ENCODE results near the gene IFFO2. TPM values are rescaled to one million over a fixed set of nuclear protein-coding genes. Genes with fewer than 3 reads are reported as not detected.
A peak's percentile ranks its signal among the peaks of the same experiment; 100 is the strongest.

The IFFO2 gene
- total and polyA plus RNA-seq, 2 of the 8 experiments (the other 6 are each of a cell fraction or from before 2014, with no cell fraction given), result 6.6 to 10.4 TPM

- H3K14ac ChIP-seq (ENCODE audit: insufficient read length), result no peak overlapping the region
- peak overlapping the region; percentile 26 to 52; a peak in 2 of 4 replicates for H3K4me2 ChIP-seq (ENCODE audit: insufficient read depth in 1 of 2, low read depth in 2 of 2, low read length in 2 of 2)
- H3K9ac ChIP-seq (replicated peaks in 1 of 4; ENCODE audit: extremely low read depth in 1 of 4, low read depth in 3 of 4, low read length in 3 of 4), result no peak overlapping the region; a peak in 2 of 7 replicates
- H3K79me1 ChIP-seq (ENCODE audit: low read depth, low read length), result peaks cover 3% of the 10 kb centered on the region; the same call in 1 of the 2 replicates
- H2BK5ac ChIP-seq (ENCODE audit: low read depth, low read length), result 0 out of 2 replicates have a peak overlapping the region, but pooled peaks have one; percentile 11
- peak overlapping the region; percentile 8 for H2BK120ac ChIP-seq (replicated peaks; ENCODE audit: low read depth, low read length)
- DNase-seq (ENCODE audit: low read depth in 1 of 2, low spot score in 2 of 2) (no peak), FAIRE-seq (no peak)
- no peaks in the 10 kb centered on the region for H3K27me3 ChIP-seq (replicated peaks in 1 of 4; ENCODE audit: control insufficient read depth in 3 of 4, extremely low read depth in 1 of 4, insufficient read depth in 3 of 4, low read length in 3 of 4)
- no peak overlapping the region for H2AFZ ChIP-seq (ENCODE audit: low read length)
- H2BK20ac ChIP-seq (ENCODE audit: low read length), result no peak overlapping the region
- WGBS, 2 experiments (ENCODE audit: extremely low coverage in 1 of 2, insufficient coverage in 1 of 2, insufficient read length in 1 of 2, insufficient replicate concordance in 2 of 2, low coverage in 1 of 2, low lambda C conversion rate in 2 of 2, missing lambda C conversion rate in 1 of 2), result 84% methylated on average over 13 of the region's 13 CpGs; no CpG with 5 or more reads in 1 of the 2 experiments
- H3K36me3 ChIP-seq (ENCODE audit: control insufficient read depth in 2 of 4, insufficient read depth in 4 of 4, low read length in 3 of 4), result no peaks in the 10 kb centered on the region
- peak overlapping the region; percentile 70; the same call in 1 of the 2 replicates for H2AK5ac ChIP-seq (ENCODE audit: low read depth, low read length)
- H2BK12ac ChIP-seq (ENCODE audit: low read depth, low read length), result peak overlapping the region; percentile 92; the same call in 1 of the 2 replicates
- no peak overlapping the region for H3K4ac ChIP-seq (replicated peaks; ENCODE audit: insufficient read length, low read depth, low read length)
- no peak overlapping the region for H4K8ac ChIP-seq (ENCODE audit: extremely low read depth, insufficient read depth, low read length)
- no peaks in the 10 kb centered on the region for H3K9me3 ChIP-seq (ENCODE audit: insufficient read depth in 2 of 2, low read depth in 1 of 2, low read length in 1 of 2)
- peak overlapping the region; percentile 11; the same call in 1 of the 2 replicates for H3K18ac ChIP-seq (ENCODE audit: extremely low read depth, low read length)
- no peaks in the 10 kb centered on the region for H3K23me2 ChIP-seq (ENCODE audit: low read depth, low read length)
- H4K20me1 ChIP-seq (replicated peaks in 1 of 2; ENCODE audit: control insufficient read depth in 1 of 2, insufficient read depth in 2 of 2, low read length in 2 of 2), result no peaks in the 10 kb centered on the region
- peak overlapping the region; percentile 38 for H4K91ac ChIP-seq (replicated peaks; ENCODE audit: insufficient read length, low read length)
- H3K79me2 ChIP-seq (ENCODE audit: control insufficient read depth in 1 of 2, insufficient read depth in 2 of 2, low read length in 2 of 2), result no peaks in the 10 kb centered on the region; a peak in 1 of 4 replicates
- peak overlapping the region; percentile 54; the same call in 1 of the 2 replicates for H2BK15ac ChIP-seq (ENCODE audit: low read length)
- CTCF ChIA-PET (ENCODE audit: partially characterized antibody), result interaction anchor here (1.1 to 12.8 kb wide), 5 partner anchors 9 to 33 kb away, joined by 3 to 105 read pairs (median 19); partner anchors contain the start of gene IFFO2
- no peak overlapping the region; a peak in 1 of 8 replicates for H3K4me3 ChIP-seq (ENCODE audit: extremely low read depth in 1 of 4, insufficient read depth in 2 of 4, low read depth in 3 of 4, low read length in 4 of 4)
- peaks cover 7 to 34% (median 24%) of the 10 kb centered on the region in 4 experiments for H3K4me1 ChIP-seq (replicated peaks in 1 of 4; ENCODE audit: control insufficient read depth in 3 of 4, insufficient read depth in 4 of 4, low read length in 3 of 4)
- H3K27ac ChIP-seq (ENCODE audit: low read depth, low read length), result 0 out of 2 replicates have a peak overlapping the region, but pooled peaks have one; percentile 55
- H3K23ac ChIP-seq (ENCODE audit: insufficient read length), result no peak overlapping the region
- POLR2A ChIA-PET (ENCODE audit: partially characterized antibody), result interaction anchor here (0.7 to 3.5 kb wide), 5 partner anchors 10 to 17 kb away, joined by 3 to 20 read pairs (median 3); no protein-coding TSS in a partner anchor
- no peak overlapping the region for H3K56ac ChIP-seq (replicated peaks; ENCODE audit: insufficient read length, low read depth, low read length)
- H4K5ac ChIP-seq (ENCODE audit: insufficient read length, low read depth, low read length), result no peak overlapping the region
- TF ChIP-seq EGR1 (IDR thresholded peaks at IDR 0.05; ENCODE audit: borderline replicate concordance, low read depth, low read length) (no peak), ATF3 (IDR thresholded peaks at IDR 0.05; ENCODE audit: insufficient read depth, low read depth, low read length) (no peak), RXRA (IDR thresholded peaks at IDR 0.05; ENCODE audit: insufficient read depth, low read depth, low read length) (no peak), JUN (IDR thresholded peaks at IDR 0.05; ENCODE audit: low read depth, low read length) (no peak), RFX5 (IDR thresholded peaks at IDR 0.05; ENCODE audit: borderline replicate concordance, low read depth, low read length) (no peak), CBX5 (IDR thresholded peaks at IDR 0.05; ENCODE audit: low read depth, low read length) (no peak), ZNF274 (IDR thresholded peaks at IDR 0.05; ENCODE audit: borderline replicate concordance, extremely low read depth, low read length) (no peak), MAFK (IDR thresholded peaks at IDR 0.05; ENCODE audit: low read depth, low read length) (no peak), SUZ12 (IDR thresholded peaks at IDR 0.05; ENCODE audit: low read length) (no peak), FOSL1 (IDR thresholded peaks at IDR 0.05; ENCODE audit: insufficient read depth, low read depth, low read length) (no peak), CEBPB (IDR thresholded peaks at IDR 0.05; ENCODE audit: low read depth, low read length) (no peak), POLR2AphosphoS5 (IDR thresholded peaks at IDR 0.05; ENCODE audit: low read depth, low read length) (no peak)
These were observed 16.0 kb downstream of the IFFO2 start for GRCh38 chr1:18940303-18941020.
